Measurements from ENCODE around the gene FRMD4A. TPM values are rescaled to one million over a fixed set of nuclear protein-coding genes. Genes with fewer than 3 reads are reported as not detected.

FRMD4A gene
- total and polyA plus RNA-seq, 10 of the 15 experiments (the other 5 are each of a cell fraction or from before 2014, with no cell fraction given): 17.8 to 75.2 (median 39.1) TPM

DNA sequence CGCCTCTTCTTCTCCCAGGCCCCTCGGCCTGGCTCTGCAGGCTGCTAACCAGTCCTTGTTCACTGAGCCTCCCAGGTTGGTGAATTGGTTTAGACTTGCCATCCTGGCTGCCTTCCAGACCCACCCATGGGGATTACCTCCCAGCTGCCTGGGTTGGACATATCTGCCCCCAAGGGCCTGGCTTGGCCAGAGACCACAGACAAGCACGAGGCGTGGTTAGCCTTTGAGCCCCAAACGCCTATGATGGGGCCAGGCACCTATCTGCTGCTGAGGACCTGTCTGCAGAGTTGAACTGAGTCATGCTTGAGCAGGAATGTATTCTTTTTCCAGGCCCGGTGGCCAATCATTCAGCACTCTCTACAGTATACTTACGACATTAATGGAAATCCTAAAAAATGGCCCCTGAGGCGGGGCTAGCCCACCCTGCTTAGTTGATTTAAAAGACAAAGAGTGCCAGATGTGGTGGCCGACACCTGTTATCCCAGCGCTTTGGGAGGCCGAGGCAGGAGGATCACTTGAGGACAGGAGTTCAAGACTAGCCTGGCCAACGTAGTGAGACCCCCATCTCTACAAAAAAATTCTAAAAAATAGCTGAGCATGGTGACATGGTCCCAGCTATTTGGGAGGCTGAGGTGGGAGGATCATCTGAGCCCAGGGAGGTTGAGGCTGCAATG, 361.5 kb downstream of the FRMD4A start (continued):
- TF ChIP-seq POLR2A (IDR thresholded peaks at IDR 0.05; ENCODE audit: low read depth, low read length) (no peak), CREB1 (IDR thresholded peaks at IDR 0.05; ENCODE audit: low read depth) (no peak), DPF2 (IDR thresholded peaks at IDR 0.05) (no peak), SP1 (IDR thresholded peaks at IDR 0.05; ENCODE audit: low read depth, low read length) (no peak), SMARCA5 (IDR thresholded peaks at IDR 0.05) (peak; percentile 40; the same call in 1 of the 2 replicates), NFIC (IDR thresholded peaks at IDR 0.05; ENCODE audit: low read depth, low read length) (no peak), GATAD2B (conservative IDR thresholded peaks at IDR 0.05; ENCODE audit: low read depth) (0 out of 2 replicates have a peak, but pooled peaks have one; percentile 17), TARDBP (IDR thresholded peaks at IDR 0.05; ENCODE audit: borderline replicate concordance) (no peak), RUNX3 (IDR thresholded peaks at IDR 0.05; ENCODE audit: low read length) (no peak)
- TF ChIP-seq, protein P1, sequence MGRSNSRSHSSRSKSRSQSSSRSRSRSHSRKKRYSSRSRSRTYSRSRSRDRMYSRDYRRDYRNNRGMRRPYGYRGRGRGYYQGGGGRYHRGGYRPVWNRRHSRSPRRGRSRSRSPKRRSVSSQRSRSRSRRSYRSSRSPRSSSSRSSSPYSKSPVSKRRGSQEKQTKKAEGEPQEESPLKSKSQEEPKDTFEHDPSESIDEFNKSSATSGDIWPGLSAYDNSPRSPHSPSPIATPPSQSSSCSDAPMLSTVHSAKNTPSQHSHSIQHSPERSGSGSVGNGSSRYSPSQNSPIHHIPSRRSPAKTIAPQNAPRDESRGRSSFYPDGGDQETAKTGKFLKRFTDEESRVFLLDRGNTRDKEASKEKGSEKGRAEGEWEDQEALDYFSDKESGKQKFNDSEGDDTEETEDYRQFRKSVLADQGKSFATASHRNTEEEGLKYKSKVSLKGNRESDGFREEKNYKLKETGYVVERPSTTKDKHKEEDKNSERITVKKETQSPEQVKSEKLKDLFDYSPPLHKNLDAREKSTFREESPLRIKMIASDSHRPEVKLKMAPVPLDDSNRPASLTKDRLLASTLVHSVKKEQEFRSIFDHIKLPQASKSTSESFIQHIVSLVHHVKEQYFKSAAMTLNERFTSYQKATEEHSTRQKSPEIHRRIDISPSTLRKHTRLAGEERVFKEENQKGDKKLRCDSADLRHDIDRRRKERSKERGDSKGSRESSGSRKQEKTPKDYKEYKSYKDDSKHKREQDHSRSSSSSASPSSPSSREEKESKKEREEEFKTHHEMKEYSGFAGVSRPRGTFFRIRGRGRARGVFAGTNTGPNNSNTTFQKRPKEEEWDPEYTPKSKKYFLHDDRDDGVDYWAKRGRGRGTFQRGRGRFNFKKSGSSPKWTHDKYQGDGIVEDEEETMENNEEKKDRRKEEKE (IDR thresholded peaks at IDR 0.05): no peak
- TF ChIP-seq, protein P2, sequence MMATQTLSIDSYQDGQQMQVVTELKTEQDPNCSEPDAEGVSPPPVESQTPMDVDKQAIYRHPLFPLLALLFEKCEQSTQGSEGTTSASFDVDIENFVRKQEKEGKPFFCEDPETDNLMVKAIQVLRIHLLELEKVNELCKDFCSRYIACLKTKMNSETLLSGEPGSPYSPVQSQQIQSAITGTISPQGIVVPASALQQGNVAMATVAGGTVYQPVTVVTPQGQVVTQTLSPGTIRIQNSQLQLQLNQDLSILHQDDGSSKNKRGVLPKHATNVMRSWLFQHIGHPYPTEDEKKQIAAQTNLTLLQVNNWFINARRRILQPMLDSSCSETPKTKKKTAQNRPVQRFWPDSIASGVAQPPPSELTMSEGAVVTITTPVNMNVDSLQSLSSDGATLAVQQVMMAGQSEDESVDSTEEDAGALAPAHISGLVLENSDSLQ (IDR thresholded peaks at IDR 0.05): no peak
- TF ChIP-seq, protein P3, sequence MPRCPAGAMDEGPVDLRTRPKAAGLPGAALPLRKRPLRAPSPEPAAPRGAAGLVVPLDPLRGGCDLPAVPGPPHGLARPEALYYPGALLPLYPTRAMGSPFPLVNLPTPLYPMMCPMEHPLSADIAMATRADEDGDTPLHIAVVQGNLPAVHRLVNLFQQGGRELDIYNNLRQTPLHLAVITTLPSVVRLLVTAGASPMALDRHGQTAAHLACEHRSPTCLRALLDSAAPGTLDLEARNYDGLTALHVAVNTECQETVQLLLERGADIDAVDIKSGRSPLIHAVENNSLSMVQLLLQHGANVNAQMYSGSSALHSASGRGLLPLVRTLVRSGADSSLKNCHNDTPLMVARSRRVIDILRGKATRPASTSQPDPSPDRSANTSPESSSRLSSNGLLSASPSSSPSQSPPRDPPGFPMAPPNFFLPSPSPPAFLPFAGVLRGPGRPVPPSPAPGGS (IDR thresholded peaks at IDR 0.05; ENCODE audit: borderline replicate concordance, insufficient read depth, low read depth, low read length, poor library complexity, severe bottlenecking): no peak
- TF ChIP-seq, protein P4, sequence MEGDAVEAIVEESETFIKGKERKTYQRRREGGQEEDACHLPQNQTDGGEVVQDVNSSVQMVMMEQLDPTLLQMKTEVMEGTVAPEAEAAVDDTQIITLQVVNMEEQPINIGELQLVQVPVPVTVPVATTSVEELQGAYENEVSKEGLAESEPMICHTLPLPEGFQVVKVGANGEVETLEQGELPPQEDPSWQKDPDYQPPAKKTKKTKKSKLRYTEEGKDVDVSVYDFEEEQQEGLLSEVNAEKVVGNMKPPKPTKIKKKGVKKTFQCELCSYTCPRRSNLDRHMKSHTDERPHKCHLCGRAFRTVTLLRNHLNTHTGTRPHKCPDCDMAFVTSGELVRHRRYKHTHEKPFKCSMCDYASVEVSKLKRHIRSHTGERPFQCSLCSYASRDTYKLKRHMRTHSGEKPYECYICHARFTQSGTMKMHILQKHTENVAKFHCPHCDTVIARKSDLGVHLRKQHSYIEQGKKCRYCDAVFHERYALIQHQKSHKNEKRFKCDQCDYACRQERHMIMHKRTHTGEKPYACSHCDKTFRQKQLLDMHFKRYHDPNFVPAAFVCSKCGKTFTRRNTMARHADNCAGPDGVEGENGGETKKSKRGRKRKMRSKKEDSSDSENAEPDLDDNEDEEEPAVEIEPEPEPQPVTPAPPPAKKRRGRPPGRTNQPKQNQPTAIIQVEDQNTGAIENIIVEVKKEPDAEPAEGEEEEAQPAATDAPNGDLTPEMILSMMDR (IDR thresholded peaks at IDR 0.05 in 2 of 3, conservative IDR thresholded peaks at IDR 0.05 in 1 of 3; ENCODE audit: control insufficient read depth in 2 of 3, extremely low read depth in 1 of 3, insufficient read depth in 1 of 3, low read depth in 3 of 3, low read length in 3 of 3): no peak
- TF ChIP-seq, protein P5, sequence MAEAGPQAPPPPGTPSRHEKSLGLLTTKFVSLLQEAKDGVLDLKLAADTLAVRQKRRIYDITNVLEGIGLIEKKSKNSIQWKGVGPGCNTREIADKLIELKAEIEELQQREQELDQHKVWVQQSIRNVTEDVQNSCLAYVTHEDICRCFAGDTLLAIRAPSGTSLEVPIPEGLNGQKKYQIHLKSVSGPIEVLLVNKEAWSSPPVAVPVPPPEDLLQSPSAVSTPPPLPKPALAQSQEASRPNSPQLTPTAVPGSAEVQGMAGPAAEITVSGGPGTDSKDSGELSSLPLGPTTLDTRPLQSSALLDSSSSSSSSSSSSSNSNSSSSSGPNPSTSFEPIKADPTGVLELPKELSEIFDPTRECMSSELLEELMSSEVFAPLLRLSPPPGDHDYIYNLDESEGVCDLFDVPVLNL (IDR thresholded peaks at IDR 0.05; ENCODE audit: low read depth, low read length): no peak
- TF ChIP-seq, protein P6, sequence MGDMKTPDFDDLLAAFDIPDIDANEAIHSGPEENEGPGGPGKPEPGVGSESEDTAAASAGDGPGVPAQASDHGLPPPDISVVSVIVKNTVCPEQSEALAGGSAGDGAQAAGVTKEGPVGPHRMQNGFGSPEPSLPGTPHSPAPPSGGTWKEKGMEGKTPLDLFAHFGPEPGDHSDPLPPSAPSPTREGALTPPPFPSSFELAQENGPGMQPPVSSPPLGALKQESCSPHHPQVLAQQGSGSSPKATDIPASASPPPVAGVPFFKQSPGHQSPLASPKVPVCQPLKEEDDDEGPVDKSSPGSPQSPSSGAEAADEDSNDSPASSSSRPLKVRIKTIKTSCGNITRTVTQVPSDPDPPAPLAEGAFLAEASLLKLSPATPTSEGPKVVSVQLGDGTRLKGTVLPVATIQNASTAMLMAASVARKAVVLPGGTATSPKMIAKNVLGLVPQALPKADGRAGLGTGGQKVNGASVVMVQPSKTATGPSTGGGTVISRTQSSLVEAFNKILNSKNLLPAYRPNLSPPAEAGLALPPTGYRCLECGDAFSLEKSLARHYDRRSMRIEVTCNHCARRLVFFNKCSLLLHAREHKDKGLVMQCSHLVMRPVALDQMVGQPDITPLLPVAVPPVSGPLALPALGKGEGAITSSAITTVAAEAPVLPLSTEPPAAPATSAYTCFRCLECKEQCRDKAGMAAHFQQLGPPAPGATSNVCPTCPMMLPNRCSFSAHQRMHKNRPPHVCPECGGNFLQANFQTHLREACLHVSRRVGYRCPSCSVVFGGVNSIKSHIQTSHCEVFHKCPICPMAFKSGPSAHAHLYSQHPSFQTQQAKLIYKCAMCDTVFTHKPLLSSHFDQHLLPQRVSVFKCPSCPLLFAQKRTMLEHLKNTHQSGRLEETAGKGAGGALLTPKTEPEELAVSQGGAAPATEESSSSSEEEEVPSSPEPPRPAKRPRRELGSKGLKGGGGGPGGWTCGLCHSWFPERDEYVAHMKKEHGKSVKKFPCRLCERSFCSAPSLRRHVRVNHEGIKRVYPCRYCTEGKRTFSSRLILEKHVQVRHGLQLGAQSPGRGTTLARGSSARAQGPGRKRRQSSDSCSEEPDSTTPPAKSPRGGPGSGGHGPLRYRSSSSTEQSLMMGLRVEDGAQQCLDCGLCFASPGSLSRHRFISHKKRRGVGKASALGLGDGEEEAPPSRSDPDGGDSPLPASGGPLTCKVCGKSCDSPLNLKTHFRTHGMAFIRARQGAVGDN (IDR thresholded peaks at IDR 0.05): peak; percentile 37; the same call in 1 of the 2 replicates

Measured in GM12878 (cell line).